H9 (cell line): Measurements from ENCODE around the gene ACSS2. TPM values are rescaled to one million over a fixed set of nuclear protein-coding genes. Genes with fewer than 3 reads are reported as not detected.

Experiments
- DNase-seq: peaks from one replicate; pipeline ENCODE4 v3.0.0-alpha.2; 2017
- H2AFZ ChIP-seq: one replicate; pipeline ENCODE4 v1.6.1; 2013; ENCODE audit warnings: mild to moderate bottlenecking, low read length, control low read depth, moderate library complexity
- H2AK5ac ChIP-seq: 2 replicates; pipeline ENCODE4 v1.6.1; 2013; ENCODE audit warnings: low read length, control low read depth, mixed read lengths; ENCODE audit not compliant: insufficient read length
- H2BK120ac ChIP-seq: one replicate; pipeline ENCODE4 v1.6.1; 2013; ENCODE audit warnings: low read depth, mild to moderate bottlenecking, low read length, control low read depth, inconsistent platforms; ENCODE audit not compliant: poor library complexity, severe bottlenecking
- H2BK12ac ChIP-seq: 2 replicates; pipeline ENCODE4 v1.6.1; 2013; ENCODE audit warnings: low read length, control low read depth, mixed read lengths, low read depth; ENCODE audit not compliant: insufficient read length
- H2BK15ac ChIP-seq: 2 replicates; pipeline ENCODE4 v1.6.1; 2013; ENCODE audit warnings: low read depth, low read length, control low read depth
- H2BK20ac ChIP-seq: one replicate; pipeline ENCODE4 v1.6.1; 2013; ENCODE audit warnings: low read depth, mild to moderate bottlenecking, low read length, control low read depth, inconsistent platforms; ENCODE audit not compliant: poor library complexity, severe bottlenecking
- H2BK5ac ChIP-seq: 2 replicates; pipeline ENCODE4 v1.6.1; 2013; ENCODE audit warnings: low read length, control low read depth, mixed read lengths; ENCODE audit not compliant: insufficient read length
- H3K14ac ChIP-seq: 2 replicates; pipeline ENCODE4 v1.6.1; 2013; ENCODE audit warnings: low read length, control low read depth; ENCODE audit not compliant: insufficient read depth
- H3K18ac ChIP-seq: 2 replicates; pipeline ENCODE4 v1.6.1; 2013; ENCODE audit warnings: low read depth, mild to moderate bottlenecking, mixed read lengths, low read length, control low read depth; ENCODE audit not compliant: insufficient read length
- H3K23ac ChIP-seq: 2 replicates; pipeline ENCODE4 v1.6.1; 2013; ENCODE audit warnings: low read length, control low read depth, mixed read lengths, low read depth; ENCODE audit not compliant: insufficient read length
- H3K23me2 ChIP-seq: 2 replicates; pipeline ENCODE4 v1.6.1; 2013; ENCODE audit warnings: low read depth, mild to moderate bottlenecking, mixed read lengths, low read length, control low read depth; ENCODE audit not compliant: insufficient read length, poor library complexity, severe bottlenecking
- H3K27ac ChIP-seq: 2 replicates; pipeline ENCODE4 v1.5.1; 2013; ENCODE audit warnings: low read length, control low read depth, mixed read lengths, low read depth; ENCODE audit not compliant: insufficient read length
- H3K27me3 ChIP-seq: 2 replicates; pipeline ENCODE4 v1.6.1; 2013; ENCODE audit warnings: low read length, control low read depth, inconsistent platforms; ENCODE audit not compliant: insufficient read depth
- H3K4ac ChIP-seq: 2 replicates; pipeline ENCODE4 v1.6.1; 2013; ENCODE audit warnings: low read depth, mild to moderate bottlenecking, control low read depth, inconsistent platforms, low read length, moderate library complexity
- H3K4me1 ChIP-seq: 2 replicates; pipeline ENCODE4 v1.6.1; 2013; ENCODE audit warnings: low read length, control low read depth, inconsistent platforms; ENCODE audit not compliant: insufficient read depth
- H3K4me2 ChIP-seq: 2 replicates; pipeline ENCODE4 v1.6.1; 2013; ENCODE audit warnings: low read length, control low read depth, mixed read lengths; ENCODE audit not compliant: insufficient read length, insufficient read depth
- H3K56ac ChIP-seq: 2 replicates; pipeline ENCODE4 v1.6.1; 2013; ENCODE audit warnings: low read depth, mild to moderate bottlenecking, mixed read lengths, low read length, control low read depth; ENCODE audit not compliant: insufficient read length
- H3K79me1 ChIP-seq: 2 replicates; pipeline ENCODE4 v1.6.1; 2013; ENCODE audit warnings: low read depth, mild to moderate bottlenecking, moderate library complexity, low read length, control low read depth, inconsistent platforms; ENCODE audit not compliant: insufficient read depth, poor library complexity, severe bottlenecking
- H3K79me2 ChIP-seq: 2 replicates; pipeline ENCODE4 v1.6.1; 2013; ENCODE audit warnings: low read length, control low read depth, inconsistent platforms; ENCODE audit not compliant: insufficient read depth
- H3K9ac ChIP-seq: 2 replicates; pipeline ENCODE4 v1.6.1; 2013; ENCODE audit warnings: low read length, control low read depth, mixed read lengths; ENCODE audit not compliant: insufficient read length; ENCODE audit errors: extremely low read depth
- H3K9me3 ChIP-seq: one replicate; pipeline ENCODE4 v1.6.1; 2013; ENCODE audit warnings: low read depth, low read length, inconsistent platforms; ENCODE audit not compliant: control insufficient read depth
- H3T11ph ChIP-seq: one replicate; pipeline ENCODE4 v1.6.1; 2013; ENCODE audit warnings: mild to moderate bottlenecking, low read length, control low read depth, inconsistent platforms
- H4K20me1 ChIP-seq: one replicate; pipeline ENCODE4 v1.6.1; 2013; ENCODE audit not compliant: control insufficient read depth, insufficient read length, insufficient read depth
- H4K5ac ChIP-seq: 2 replicates; pipeline ENCODE4 v1.6.1; 2013; ENCODE audit warnings: low read depth, mild to moderate bottlenecking, mixed read lengths, low read length, control low read depth; ENCODE audit not compliant: insufficient read length
- H4K8ac ChIP-seq: replicated peaks from 2 replicates; pipeline ENCODE4 v1.6.1; 2013; ENCODE audit warnings: low read length, control low read depth, mixed read lengths, low read depth; ENCODE audit not compliant: insufficient read length
- H4K91ac ChIP-seq: 2 replicates; pipeline ENCODE4 v1.6.1; 2013; ENCODE audit warnings: low read depth, mild to moderate bottlenecking, moderate library complexity, mixed read lengths, low read length, control low read depth; ENCODE audit not compliant: insufficient read length
- H3K27ac Mint-ChIP-seq, 3 experiments: 2 replicates in 2 of 3; 3 replicates in 1 of 3; pipeline ENCODE4 v1.8.0; 2020 to 2021; ENCODE audit warnings: mixed read lengths in 3 of 3, mild to moderate bottlenecking in 1 of 3, moderate library complexity in 1 of 3
- H3K27me3 Mint-ChIP-seq: 2 replicates; pipeline ENCODE4 v1.8.0; 2021; ENCODE audit warnings: low read depth, mild to moderate bottlenecking, moderate library complexity, mixed read lengths
- H3K36me3 Mint-ChIP-seq, 3 experiments: 2 replicates in 2 of 3; 3 replicates in 1 of 3; pipeline ENCODE4 v1.8.0; 2020 to 2021; ENCODE audit warnings: low read depth in 3 of 3, mixed read lengths in 3 of 3; ENCODE audit not compliant: insufficient read depth in 1 of 3
- H3K4me1 Mint-ChIP-seq, 2 experiments: 2 replicates each; pipeline ENCODE4 v1.8.0; 2020; ENCODE audit warnings: mixed read lengths in 2 of 2
- H3K4me3 Mint-ChIP-seq, 2 experiments: 2 replicates in 1 of 2; 3 replicates in 1 of 2; pipeline ENCODE4 v1.8.0; 2020 to 2021; ENCODE audit warnings: mild to moderate bottlenecking in 2 of 2, mixed read lengths in 2 of 2, moderate library complexity in 1 of 2
- H3K9me3 Mint-ChIP-seq, 2 experiments: 2 replicates in 1 of 2; 3 replicates in 1 of 2; pipeline ENCODE4 v1.8.0; 2020; ENCODE audit warnings: mild to moderate bottlenecking in 2 of 2, mixed read lengths in 2 of 2, moderate library complexity in 1 of 2
- WGBS: extraction: QIAGEN DNeasy Blood & Tissue Kit; methylation state at CpG from one replicate; pipeline ENCODE4 v1.1.7; 2013; ENCODE audit warnings: missing lambda C conversion rate, low lambda C conversion rate, mixed read lengths; ENCODE audit not compliant: insufficient read length; ENCODE audit errors: extremely low coverage; 5-methylcytosine and 5-hydroxymethylcytosine counted together
- total RNA-seq: library from RNA; stranded (reverse); gene quantifications from 2 replicates; pipeline ENCODE4 v1.2.1, GENCODE V29; 2021
- TF ChIP-seq, protein P1 (sequence below): fragments of 200-600 bp; sonication (generic); conservative IDR thresholded peaks from 3 replicates; pipeline ENCODE4 v1.8.0; 2021; ENCODE audit warnings: antibody characterized with exemption, mild to moderate bottlenecking

The ACSS2 gene
- total RNA-seq, 1 experiment from 2014 or later, result 15.4 TPM

DNA sequence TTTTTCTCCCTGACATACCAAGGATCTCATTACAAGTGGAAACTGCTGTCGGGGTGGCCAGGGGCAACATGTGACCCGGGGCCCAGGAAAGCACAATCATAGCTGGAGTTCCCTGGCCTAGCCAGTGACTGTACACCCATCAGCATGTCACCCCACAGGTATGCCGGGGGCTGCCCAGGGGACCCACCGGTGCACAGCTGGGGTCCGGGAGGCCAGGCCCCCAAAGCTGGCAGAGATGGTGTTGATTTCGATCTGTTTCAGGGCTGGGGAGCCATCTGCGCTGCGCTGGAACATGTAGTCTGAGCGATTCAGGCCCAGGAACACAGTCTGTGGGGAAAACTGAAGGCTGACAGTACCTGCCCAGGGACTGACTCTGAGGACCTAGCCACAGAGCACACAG is 65.9 kb downstream of the ACSS2 start:
- Histone ChIP-seq H4K5ac (no peak overlapping the region), H4K8ac (no peak overlapping the region), H2AK5ac (no peak overlapping the region), H3K9me3 (no peaks in the 10 kb centered on the region), H2AFZ (no peak overlapping the region), H3K14ac (no peak overlapping the region), H3K27ac (no peak overlapping the region), H3K23ac (no peak overlapping the region), H2BK20ac (no peak overlapping the region), H2BK15ac (no peak overlapping the region), H3K4me2 (no peak overlapping the region), H4K20me1 (no peaks in the 10 kb centered on the region), H2BK12ac (no peak overlapping the region), H3K23me2 (no peaks in the 10 kb centered on the region), H3K9ac (no peak overlapping the region), H3K56ac (no peak overlapping the region), H3K27me3 (no peaks in the 10 kb centered on the region), H2BK5ac (no peak overlapping the region), H4K91ac (no peak overlapping the region), H3K4ac (no peak overlapping the region), H3K79me1 (no peaks in the 10 kb centered on the region), H2BK120ac (no peak overlapping the region), H3K4me1 (no peaks in the 10 kb centered on the region), H3T11ph (no peak overlapping the region), H3K79me2 (no peaks in the 10 kb centered on the region), H3K18ac (no peak overlapping the region)
- no peaks in the 10 kb centered on the region for H3K27me3 Mint-ChIP-seq
- TF ChIP-seq, protein P1, sequence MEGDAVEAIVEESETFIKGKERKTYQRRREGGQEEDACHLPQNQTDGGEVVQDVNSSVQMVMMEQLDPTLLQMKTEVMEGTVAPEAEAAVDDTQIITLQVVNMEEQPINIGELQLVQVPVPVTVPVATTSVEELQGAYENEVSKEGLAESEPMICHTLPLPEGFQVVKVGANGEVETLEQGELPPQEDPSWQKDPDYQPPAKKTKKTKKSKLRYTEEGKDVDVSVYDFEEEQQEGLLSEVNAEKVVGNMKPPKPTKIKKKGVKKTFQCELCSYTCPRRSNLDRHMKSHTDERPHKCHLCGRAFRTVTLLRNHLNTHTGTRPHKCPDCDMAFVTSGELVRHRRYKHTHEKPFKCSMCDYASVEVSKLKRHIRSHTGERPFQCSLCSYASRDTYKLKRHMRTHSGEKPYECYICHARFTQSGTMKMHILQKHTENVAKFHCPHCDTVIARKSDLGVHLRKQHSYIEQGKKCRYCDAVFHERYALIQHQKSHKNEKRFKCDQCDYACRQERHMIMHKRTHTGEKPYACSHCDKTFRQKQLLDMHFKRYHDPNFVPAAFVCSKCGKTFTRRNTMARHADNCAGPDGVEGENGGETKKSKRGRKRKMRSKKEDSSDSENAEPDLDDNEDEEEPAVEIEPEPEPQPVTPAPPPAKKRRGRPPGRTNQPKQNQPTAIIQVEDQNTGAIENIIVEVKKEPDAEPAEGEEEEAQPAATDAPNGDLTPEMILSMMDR, result no peak
- peaks cover 0 to under 1% of the 10 kb centered on the region in 2 experiments; a peak in 1 of 4 replicates for H3K4me1 Mint-ChIP-seq
- no peak overlapping the region for H3K4me3 Mint-ChIP-seq
- DNase-seq, result no peak
- peaks cover 0 to 43% (median 21%) of the 10 kb centered on the region in 3 experiments; a peak in 6 of 7 replicates for H3K36me3 Mint-ChIP-seq
- WGBS, result no CpG with 5 or more reads among the region's 9 CpGs
- no peak overlapping the region; a peak in 2 of 7 replicates for H3K27ac Mint-ChIP-seq
- no peaks in the 10 kb centered on the region for H3K9me3 Mint-ChIP-seq
